Measurements from ENCODE around the gene RCBTB2.
A peak's percentile ranks its signal among the peaks of the same experiment; 100 is the strongest.

RCBTB2 gene

GRCh38 chr13:48532506-48533499, at the start of gene RCBTB2:
Gene RCBTB2 (minus strand): TSS chr13:48533080. CDS start chr13:48521939, 11,141 bp downstream.
- Histone ChIP-seq H3K4me2 (ENCODE audit: low read length) (peak within 1 kb of the TSS; percentile 96), H3K27me3 (ENCODE audit: insufficient read depth, low read length) (no peaks in the 10 kb centered on the region), H3K27ac (ENCODE audit: low read depth, low read length, poor library complexity, severe bottlenecking) (peak within 1 kb of the TSS; percentile 91), H3K4me3 (ENCODE audit: low read depth, low read length, poor library complexity, severe bottlenecking) (peak within 1 kb of the TSS; percentile 64), H3K79me2 (ENCODE audit: insufficient read depth, low read length) (peaks cover 27% of the 10 kb centered on the region), H3K9ac (ENCODE audit: low read length) (peak within 1 kb of the TSS; percentile 85), H3F3A (ENCODE audit: insufficient read depth, low read length) (no peaks in the 10 kb centered on the region), H3K4me1 (ENCODE audit: insufficient read depth, low read length, severe bottlenecking) (peaks cover 52% of the 10 kb centered on the region), H3K9me3 (ENCODE audit: low read length) (no peaks in the 10 kb centered on the region), H2AFZ (ENCODE audit: low read length) (peak within 1 kb of the TSS; percentile 77), H3K9me2 (ENCODE audit: low read depth, low read length) (no peaks in the 10 kb centered on the region), H3K36me3 (ENCODE audit: insufficient read depth, low read length) (no peaks in the 10 kb centered on the region), H4K20me1 (ENCODE audit: insufficient read depth, low read length) (no peaks in the 10 kb centered on the region)
- no peak for TF ChIP-seq EZH2 (IDR thresholded peaks at IDR 0.05; ENCODE audit: borderline replicate concordance, low read length)
- no peak for TF ChIP-seq CTCF (IDR thresholded peaks at IDR 0.05; ENCODE audit: low read length)

GRCh38 chr13:48582084-48582483, 49.2 kb upstream of the RCBTB2 start:
- H3F3A ChIP-seq (ENCODE audit: insufficient read depth, low read length): no peaks in the 10 kb centered on the region
- H3K27me3 ChIP-seq (ENCODE audit: insufficient read depth, low read length): no peaks in the 10 kb centered on the region
- H3K4me2 ChIP-seq (ENCODE audit: low read length): no peak overlapping the region
- no peak overlapping the region for H3K4me3 ChIP-seq (ENCODE audit: low read depth, low read length, poor library complexity, severe bottlenecking)
- H3K36me3 ChIP-seq (ENCODE audit: insufficient read depth, low read length): no peaks in the 10 kb centered on the region
- H3K9ac ChIP-seq (ENCODE audit: low read length): no peak overlapping the region
- H3K9me3 ChIP-seq (ENCODE audit: low read length): no peaks in the 10 kb centered on the region
- H3K27ac ChIP-seq (ENCODE audit: low read depth, low read length, poor library complexity, severe bottlenecking): no peak overlapping the region
- H3K9me2 ChIP-seq (ENCODE audit: low read depth, low read length): no peaks in the 10 kb centered on the region
- TF ChIP-seq CTCF (IDR thresholded peaks at IDR 0.05; ENCODE audit: low read length) (no peak), EZH2 (IDR thresholded peaks at IDR 0.05; ENCODE audit: borderline replicate concordance, low read length) (no peak)
- no peak overlapping the region for H2AFZ ChIP-seq (ENCODE audit: low read length)
- no peaks in the 10 kb centered on the region for H4K20me1 ChIP-seq (ENCODE audit: insufficient read depth, low read length)
- peaks cover 30% of the 10 kb centered on the region for H3K4me1 ChIP-seq (ENCODE audit: insufficient read depth, low read length, severe bottlenecking)
- no peaks in the 10 kb centered on the region for H3K79me2 ChIP-seq (ENCODE audit: insufficient read depth, low read length)

- Histone ChIP-seq H3K36me3 (ENCODE audit: insufficient read depth, low read length) (no peaks in the 10 kb centered on the region), H3K79me2 (ENCODE audit: insufficient read depth, low read length) (no peaks in the 10 kb centered on the region), H3K9me2 (ENCODE audit: low read depth, low read length) (no peaks in the 10 kb centered on the region), H3K9me3 (ENCODE audit: low read length) (no peaks in the 10 kb centered on the region), H3F3A (ENCODE audit: insufficient read depth, low read length) (no peaks in the 10 kb centered on the region), H3K4me1 (ENCODE audit: insufficient read depth, low read length, severe bottlenecking) (peaks cover 21% of the 10 kb centered on the region), H4K20me1 (ENCODE audit: insufficient read depth, low read length) (no peaks in the 10 kb centered on the region), H2AFZ (ENCODE audit: low read length) (no peak overlapping the region), H3K9ac (ENCODE audit: low read length) (no peak overlapping the region), H3K27me3 (ENCODE audit: insufficient read depth, low read length) (no peaks in the 10 kb centered on the region), H3K4me2 (ENCODE audit: low read length) (no peak overlapping the region), H3K27ac (ENCODE audit: low read depth, low read length, poor library complexity, severe bottlenecking) (no peak overlapping the region), H3K4me3 (ENCODE audit: low read depth, low read length, poor library complexity, severe bottlenecking) (no peak overlapping the region)
- TF ChIP-seq EZH2 (IDR thresholded peaks at IDR 0.05; ENCODE audit: borderline replicate concordance, low read length) (no peak), CTCF (IDR thresholded peaks at IDR 0.05; ENCODE audit: low read length) (no peak)
Observed at GRCh38 chr13:48580896-48581295, 48.0 kb upstream of the RCBTB2 start.

Measured in OCI-LY1 (cell line).